ENCODE measurements around the gene UBE2E2.

The UBE2E2 gene

GRCh38 chr3:23574822-23575315 lies 371.7 kb downstream of the UBE2E2 start:
- no peaks in the 10 kb centered on the region for H3K36me3 ChIP-seq (ENCODE audit: insufficient read depth, low read length)

GRCh38 chr3:23575697-23576096 lies 372.6 kb downstream of the UBE2E2 start:
- Histone ChIP-seq H3K9ac (ENCODE audit: low read depth, low read length, poor library complexity, severe bottlenecking) (no peak overlapping the region), H3K9me3 (ENCODE audit: insufficient read depth, low read depth, low read length) (no peaks in the 10 kb centered on the region), H3K9me2 (replicated peaks; ENCODE audit: low read depth, low read length) (no peaks in the 10 kb centered on the region), H3K79me2 (ENCODE audit: insufficient read depth, low read length) (no peaks in the 10 kb centered on the region), H2AFZ (ENCODE audit: low read length) (no peak overlapping the region), H3K4me2 (ENCODE audit: low read depth, low read length, poor library complexity, severe bottlenecking) (no peak overlapping the region), H3K36me3 (ENCODE audit: insufficient read depth, low read length) (no peaks in the 10 kb centered on the region), H4K20me1 (ENCODE audit: insufficient read depth, low read length, poor library complexity, severe bottlenecking) (no peaks in the 10 kb centered on the region), H3K27me3 (ENCODE audit: insufficient read depth, low read length, poor library complexity, severe bottlenecking) (no peaks in the 10 kb centered on the region), H3K4me1 (ENCODE audit: insufficient read depth, low read length, poor library complexity, severe bottlenecking) (no peaks in the 10 kb centered on the region), H3F3A (ENCODE audit: low read depth) (no peaks in the 10 kb centered on the region), H3K4me3 (ENCODE audit: low read length, poor library complexity, severe bottlenecking) (no peak overlapping the region)
- no peak for TF ChIP-seq EZH2phosphoT487 (IDR thresholded peaks at IDR 0.05; ENCODE audit: borderline replicate concordance)
- TF ChIP-seq CTCF (conservative IDR thresholded peaks at IDR 0.05; ENCODE audit: low read length) = no peak

More at GRCh38 chr3:23574822-23575315, 371.7 kb downstream of the UBE2E2 start:
- Histone ChIP-seq H3K4me3 (ENCODE audit: low read length, poor library complexity, severe bottlenecking) (no peak overlapping the region), H3K9ac (ENCODE audit: low read depth, low read length, poor library complexity, severe bottlenecking) (no peak overlapping the region), H3K4me2 (ENCODE audit: low read depth, low read length, poor library complexity, severe bottlenecking) (no peak overlapping the region), H3K79me2 (ENCODE audit: insufficient read depth, low read length) (no peaks in the 10 kb centered on the region), H3K9me2 (replicated peaks; ENCODE audit: low read depth, low read length) (no peaks in the 10 kb centered on the region), H2AFZ (ENCODE audit: low read length) (no peak overlapping the region), H4K20me1 (ENCODE audit: insufficient read depth, low read length, poor library complexity, severe bottlenecking) (no peaks in the 10 kb centered on the region), H3K27me3 (ENCODE audit: insufficient read depth, low read length, poor library complexity, severe bottlenecking) (no peaks in the 10 kb centered on the region), H3K9me3 (ENCODE audit: insufficient read depth, low read depth, low read length) (no peaks in the 10 kb centered on the region), H3F3A (ENCODE audit: low read depth) (no peaks in the 10 kb centered on the region), H3K4me1 (ENCODE audit: insufficient read depth, low read length, poor library complexity, severe bottlenecking) (no peaks in the 10 kb centered on the region)
- TF ChIP-seq EZH2phosphoT487 (IDR thresholded peaks at IDR 0.05; ENCODE audit: borderline replicate concordance) = no peak
- no peak for TF ChIP-seq CTCF (conservative IDR thresholded peaks at IDR 0.05; ENCODE audit: low read length)

GRCh38 chr3:23576379-23576959 lies 373.3 kb downstream of the UBE2E2 start:
- Histone ChIP-seq H3K9me2 (replicated peaks; ENCODE audit: low read depth, low read length) (no peaks in the 10 kb centered on the region), H3K36me3 (ENCODE audit: insufficient read depth, low read length) (no peaks in the 10 kb centered on the region), H4K20me1 (ENCODE audit: insufficient read depth, low read length, poor library complexity, severe bottlenecking) (no peaks in the 10 kb centered on the region), H3K4me1 (ENCODE audit: insufficient read depth, low read length, poor library complexity, severe bottlenecking) (no peaks in the 10 kb centered on the region), H3K27me3 (ENCODE audit: insufficient read depth, low read length, poor library complexity, severe bottlenecking) (no peaks in the 10 kb centered on the region), H3F3A (ENCODE audit: low read depth) (no peaks in the 10 kb centered on the region), H3K79me2 (ENCODE audit: insufficient read depth, low read length) (no peaks in the 10 kb centered on the region), H2AFZ (ENCODE audit: low read length) (no peak overlapping the region), H3K4me2 (ENCODE audit: low read depth, low read length, poor library complexity, severe bottlenecking) (no peak overlapping the region), H3K4me3 (ENCODE audit: low read length, poor library complexity, severe bottlenecking) (no peak overlapping the region), H3K9me3 (ENCODE audit: insufficient read depth, low read depth, low read length) (no peaks in the 10 kb centered on the region), H3K9ac (ENCODE audit: low read depth, low read length, poor library complexity, severe bottlenecking) (no peak overlapping the region)
- no peak for TF ChIP-seq CTCF (conservative IDR thresholded peaks at IDR 0.05; ENCODE audit: low read length)
- TF ChIP-seq EZH2phosphoT487 (IDR thresholded peaks at IDR 0.05; ENCODE audit: borderline replicate concordance) = no peak
